Calu3 (cell line): ENCODE results near the gene RPA3. TPM values are rescaled to one million over a fixed set of nuclear protein-coding genes. Genes with fewer than 3 reads are reported as not detected.
"Not testable (repeated sequence)": the region's sequence is repeated elsewhere in the genome, so short reads cannot be mapped to it uniquely, and the experiment has no call there.

Experiments
- BruUV-seq: library from RNA; stranded (reverse); fragments of 400-500 nt; replicated peaks from 2 replicates; lab custom pipeline; 2021; lab: Mats Ljungman, UMichigan
- CTCF ChIA-PET: fragments of 300-600 bp; sonication (Branson Sonifier 250); formaldehyde crosslinking; loops from one replicate; lab custom pipeline; 2022; ENCODE audit warnings: antibody characterized with exemption; lab: Charles Lee
- DNase-seq: peaks from one replicate; pipeline ENCODE4 v3.0.0; 2022
- H3K27ac Mint-ChIP-seq: one replicate; pipeline ENCODE4 v1.8.0; 2022; ENCODE audit warnings: mixed read lengths; ENCODE audit not compliant: unreplicated experiment
- H3K27me3 Mint-ChIP-seq: one replicate; pipeline ENCODE4 v1.8.0; 2022; ENCODE audit warnings: mixed read lengths; ENCODE audit not compliant: unreplicated experiment
- H3K36me3 Mint-ChIP-seq: one replicate; pipeline ENCODE4 v1.8.0; 2022; ENCODE audit warnings: mild to moderate bottlenecking, moderate library complexity, mixed read lengths; ENCODE audit not compliant: insufficient read depth, unreplicated experiment
- H3K4me1 Mint-ChIP-seq: one replicate; pipeline ENCODE4 v1.8.0; 2022; ENCODE audit warnings: mild to moderate bottlenecking, low read depth, mixed read lengths; ENCODE audit not compliant: unreplicated experiment
- H3K4me3 Mint-ChIP-seq: one replicate; pipeline ENCODE4 v1.8.0; 2022; ENCODE audit warnings: mild to moderate bottlenecking, low read depth, moderate library complexity, mixed read lengths; ENCODE audit not compliant: unreplicated experiment
- H3K9me3 Mint-ChIP-seq: one replicate; pipeline ENCODE4 v1.8.0; 2022; ENCODE audit warnings: low read depth, mixed read lengths; ENCODE audit not compliant: unreplicated experiment
- intact Hi-C: fragments of 100-400 bp; cut with micrococcal nuclease; formaldehyde crosslinking; loops from one replicate; pipeline ENCODE4 v1.10.0; 2022; ENCODE audit not compliant: unreplicated experiment
- total RNA-seq: library from RNA; stranded (reverse); gene quantifications from 2 replicates; pipeline ENCODE4 v1.2.3, GENCODE V29; 2022
- TF ChIP-seq, protein P1 (sequence below): fragments of 200-600 bp; IDR thresholded peaks from one replicate; pipeline ENCODE4 v1.8.0; 2022; ENCODE audit warnings: antibody characterized with exemption; ENCODE audit not compliant: unreplicated experiment

Gene RPA3
- total RNA-seq, 1 experiment from 2014 or later = 143 TPM

DNA sequence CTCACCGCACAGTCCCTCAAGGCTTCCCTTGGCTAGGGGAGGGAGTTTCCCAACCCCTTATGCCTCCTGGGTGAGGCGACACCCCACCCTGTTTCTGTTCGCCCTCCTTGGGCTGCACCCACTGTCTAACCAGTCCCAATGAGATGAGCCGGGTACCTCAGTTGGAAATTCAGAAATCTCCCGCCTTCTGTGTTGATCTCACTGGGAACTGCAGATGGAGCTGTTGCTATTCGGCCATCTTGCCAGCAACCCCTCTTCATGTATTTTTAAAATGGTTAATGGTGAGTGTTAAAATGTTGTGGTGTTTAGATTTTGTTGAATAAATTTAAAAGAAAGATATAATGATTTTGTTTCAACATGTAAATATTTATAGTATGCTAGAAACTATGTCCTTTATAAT lies 55.9 kb downstream of the RPA3 start:
- no peak overlapping the region for H3K4me3 Mint-ChIP-seq
- no TSS peak for BruUV-seq
- H3K36me3 Mint-ChIP-seq = no peaks in the 10 kb centered on the region
- DNase-seq = no peak
- TF ChIP-seq, protein P1, sequence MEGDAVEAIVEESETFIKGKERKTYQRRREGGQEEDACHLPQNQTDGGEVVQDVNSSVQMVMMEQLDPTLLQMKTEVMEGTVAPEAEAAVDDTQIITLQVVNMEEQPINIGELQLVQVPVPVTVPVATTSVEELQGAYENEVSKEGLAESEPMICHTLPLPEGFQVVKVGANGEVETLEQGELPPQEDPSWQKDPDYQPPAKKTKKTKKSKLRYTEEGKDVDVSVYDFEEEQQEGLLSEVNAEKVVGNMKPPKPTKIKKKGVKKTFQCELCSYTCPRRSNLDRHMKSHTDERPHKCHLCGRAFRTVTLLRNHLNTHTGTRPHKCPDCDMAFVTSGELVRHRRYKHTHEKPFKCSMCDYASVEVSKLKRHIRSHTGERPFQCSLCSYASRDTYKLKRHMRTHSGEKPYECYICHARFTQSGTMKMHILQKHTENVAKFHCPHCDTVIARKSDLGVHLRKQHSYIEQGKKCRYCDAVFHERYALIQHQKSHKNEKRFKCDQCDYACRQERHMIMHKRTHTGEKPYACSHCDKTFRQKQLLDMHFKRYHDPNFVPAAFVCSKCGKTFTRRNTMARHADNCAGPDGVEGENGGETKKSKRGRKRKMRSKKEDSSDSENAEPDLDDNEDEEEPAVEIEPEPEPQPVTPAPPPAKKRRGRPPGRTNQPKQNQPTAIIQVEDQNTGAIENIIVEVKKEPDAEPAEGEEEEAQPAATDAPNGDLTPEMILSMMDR = no peak
- CTCF ChIA-PET = interaction anchor here (0.6 to 0.7 kb wide), 2 partner anchors 98 to 389 kb away, joined by 3 read pairs; no protein-coding TSS in a partner anchor
- intact Hi-C loops = no loop called here
- no peak overlapping the region for H3K27ac Mint-ChIP-seq
- H3K27me3 Mint-ChIP-seq = no peaks in the 10 kb centered on the region
- H3K4me1 Mint-ChIP-seq = no peaks in the 10 kb centered on the region
- peaks cover 7% of the 10 kb centered on the region for H3K9me3 Mint-ChIP-seq

DNA sequence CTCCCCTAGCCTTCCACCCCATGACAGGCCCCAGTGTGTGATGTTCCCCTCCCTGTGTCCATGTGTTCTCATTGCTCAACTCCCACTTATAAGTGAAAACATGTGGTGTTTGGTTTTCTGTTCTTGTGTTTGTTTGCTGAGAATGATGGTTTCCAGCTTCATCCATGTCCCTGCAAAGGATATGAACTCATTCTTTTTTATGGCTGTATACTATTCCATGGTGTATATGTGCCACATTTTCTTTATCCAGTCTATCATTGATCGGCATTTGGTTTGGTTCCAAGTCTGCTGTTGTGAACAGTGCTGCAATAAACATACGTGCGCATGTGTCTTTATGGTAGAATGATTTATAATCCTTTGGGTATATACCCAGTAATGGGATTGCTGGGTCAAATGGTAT lies 61.9 kb downstream of the RPA3 start:
- H3K27ac Mint-ChIP-seq, H3K27me3 Mint-ChIP-seq, CTCF ChIA-PET, H3K4me1 Mint-ChIP-seq, BruUV-seq, H3K4me3 Mint-ChIP-seq, H3K36me3 Mint-ChIP-seq, DNase-seq, H3K9me3 Mint-ChIP-seq: not testable (repeated sequence)
- intact Hi-C loops = loop anchor here (10.0 kb wide), 1 partner anchor 558 kb away; no protein-coding TSS in a partner anchor

- H3K27me3 Mint-ChIP-seq = no peaks in the 10 kb centered on the region
- intact Hi-C loops = loop anchor here (10.0 kb wide), 1 partner anchor 560 kb away; no protein-coding TSS in a partner anchor
- no peaks in the 10 kb centered on the region for H3K36me3 Mint-ChIP-seq
- TF ChIP-seq, protein P1 = no peak
- H3K4me3 Mint-ChIP-seq = no peak overlapping the region
- CTCF ChIA-PET = no interaction called here
- BruUV-seq = no TSS peak
- peaks cover 7% of the 10 kb centered on the region for H3K9me3 Mint-ChIP-seq
- peaks cover 7% of the 10 kb centered on the region for H3K4me1 Mint-ChIP-seq
- no peak overlapping the region for H3K27ac Mint-ChIP-seq
- no peak for DNase-seq
These were observed 63.3 kb downstream of the RPA3 start for GRCh38 chr7:7654964-7655715.

- no peaks in the 10 kb centered on the region for H3K27me3 Mint-ChIP-seq
- CTCF ChIA-PET = no interaction called here
- no peak overlapping the region for H3K4me3 Mint-ChIP-seq
- peaks cover 7% of the 10 kb centered on the region for H3K4me1 Mint-ChIP-seq
- no peaks in the 10 kb centered on the region for H3K36me3 Mint-ChIP-seq
- no TSS peak for BruUV-seq
- no peak overlapping the region for H3K27ac Mint-ChIP-seq
- peak; percentile 58 for DNase-seq
- no peaks in the 10 kb centered on the region for H3K9me3 Mint-ChIP-seq
- intact Hi-C loops = loop anchor here (10.0 kb wide), 1 partner anchor 561 kb away; no protein-coding TSS in a partner anchor
- TF ChIP-seq, protein P1 = peak; percentile 91
These were observed 64.7 kb downstream of the RPA3 start for GRCh38 chr7:7653593-7654187.
